GM19043 (cell line): ENCODE measurements around the gene COL5A2.

Experiments used
- ATAC-seq: cut with Tn5 transposase; IDR thresholded peaks from one replicate; pipeline ENCODE4 v1.9.1; 2021; ENCODE audit warnings: low read depth; ENCODE audit not compliant: unreplicated experiment

Gene COL5A2

GRCh38 chr2:189013031-189013430 lies 166.5 kb downstream of the COL5A2 start:
- no peak for ATAC-seq

- ATAC-seq, result no peak
Observed at GRCh38 chr2:189012351-189012750, 167.2 kb downstream of the COL5A2 start.

GRCh38 chr2:189010536-189010935 lies 169.0 kb downstream of the COL5A2 start:
- ATAC-seq, result no peak

GRCh38 chr2:189008555-189009262 lies 170.9 kb downstream of the COL5A2 start:
- no peak for ATAC-seq

GRCh38 chr2:189002079-189002478 lies 177.5 kb downstream of the COL5A2 start:
- ATAC-seq, result no peak

GRCh38 chr2:189000221-189000620 lies 179.3 kb downstream of the COL5A2 start:
- no peak for ATAC-seq

- no peak for ATAC-seq
Observed at GRCh38 chr2:188997263-188997662, 182.3 kb downstream of the COL5A2 start.

GRCh38 chr2:188993247-188993646 lies 186.3 kb downstream of the COL5A2 start:
- no peak for ATAC-seq

GRCh38 chr2:188986839-188987238 lies 192.7 kb downstream of the COL5A2 start:
- ATAC-seq, result no peak

- no peak for ATAC-seq
Observed at GRCh38 chr2:188984680-188985079, 194.9 kb downstream of the COL5A2 start.

GRCh38 chr2:188984065-188984491 lies 195.5 kb downstream of the COL5A2 start:
- no peak for ATAC-seq

GRCh38 chr2:188983427-188984064 lies 196.0 kb downstream of the COL5A2 start:
- no peak for ATAC-seq
